Mesendoderm (in vitro differentiated cells): Measurements from ENCODE around the gene IGFBP2.

ENCODE experiments used
- DNase-seq: peaks from one replicate; pipeline ENCODE4 v3.0.0; 2013
- H2AK5ac ChIP-seq: 2 replicates; pipeline ENCODE4 v1.6.1; 2013; ENCODE audit warnings: low read length, inconsistent platforms
- H2BK120ac ChIP-seq: 2 replicates; pipeline ENCODE4 v1.6.1; 2013; ENCODE audit warnings: low read depth, mild to moderate bottlenecking, low read length, moderate library complexity, mixed read lengths
- H2BK15ac ChIP-seq: replicated peaks from 2 replicates; pipeline ENCODE4 v1.6.1; 2013; ENCODE audit warnings: low read depth, mild to moderate bottlenecking, moderate library complexity
- H2BK5ac ChIP-seq: 2 replicates; pipeline ENCODE4 v1.6.1; 2013; ENCODE audit warnings: low read length, inconsistent platforms
- H3K18ac ChIP-seq: 2 replicates; pipeline ENCODE4 v1.6.1; 2013; ENCODE audit warnings: mild to moderate bottlenecking, low read length, mixed read lengths
- H3K23ac ChIP-seq: one replicate; pipeline ENCODE4 v1.6.1; 2013; ENCODE audit warnings: low read length
- H3K27ac ChIP-seq: 2 replicates; pipeline ENCODE4 v1.5.1; 2013; ENCODE audit warnings: low read depth, mild to moderate bottlenecking, inconsistent platforms, low read length, moderate library complexity
- H3K27me3 ChIP-seq: 2 replicates; pipeline ENCODE4 v1.6.1; 2013; ENCODE audit warnings: low read length, control low read depth, mild to moderate bottlenecking, inconsistent platforms; ENCODE audit not compliant: insufficient read depth, poor library complexity
- H3K36me3 ChIP-seq: 2 replicates; pipeline ENCODE4 v1.6.1; 2013; ENCODE audit warnings: low read length, inconsistent platforms; ENCODE audit not compliant: control insufficient read depth, insufficient read depth
- H3K4ac ChIP-seq: one replicate; pipeline ENCODE4 v1.6.1; 2013; ENCODE audit warnings: low read depth, mild to moderate bottlenecking, low read length, moderate library complexity
- H3K4me1 ChIP-seq: 2 replicates; pipeline ENCODE4 v1.6.1; 2013; ENCODE audit warnings: low read depth, low read length, inconsistent platforms; ENCODE audit not compliant: control insufficient read depth
- H3K4me2 ChIP-seq: 2 replicates; pipeline ENCODE4 v1.6.1; 2013; ENCODE audit warnings: low read length
- H3K4me3 ChIP-seq: 2 replicates; pipeline ENCODE4 v1.5.1; 2013; ENCODE audit warnings: mild to moderate bottlenecking, low read length
- H3K56ac ChIP-seq: one replicate; pipeline ENCODE4 v1.6.1; 2013; ENCODE audit warnings: low read length
- H3K79me1 ChIP-seq: 2 replicates; pipeline ENCODE4 v1.6.1; 2013; ENCODE audit warnings: low read length, inconsistent platforms
- H3K79me2 ChIP-seq: 2 replicates; pipeline ENCODE4 v1.6.1; 2013; ENCODE audit warnings: mild to moderate bottlenecking, low read length; ENCODE audit not compliant: control insufficient read depth, insufficient read depth
- H3K9ac ChIP-seq: 2 replicates; pipeline ENCODE4 v1.6.1; 2013; ENCODE audit warnings: low read length, inconsistent platforms
- H4K5ac ChIP-seq: one replicate; pipeline ENCODE4 v1.6.1; 2013; ENCODE audit warnings: low read length
- H4K8ac ChIP-seq: one replicate; pipeline ENCODE4 v1.6.1; 2013; ENCODE audit warnings: low read depth, mild to moderate bottlenecking, control low read depth, low read length, moderate library complexity
- WGBS: extraction: QIAGEN DNeasy Blood & Tissue Kit; methylation state at CpG from one replicate; pipeline ENCODE4 v1.1.7; 2013; ENCODE audit warnings: low lambda C conversion rate, missing lambda C conversion rate; ENCODE audit not compliant: insufficient coverage; ENCODE audit errors: extremely low coverage; 5-methylcytosine and 5-hydroxymethylcytosine counted together

The IGFBP2 gene

DNA sequence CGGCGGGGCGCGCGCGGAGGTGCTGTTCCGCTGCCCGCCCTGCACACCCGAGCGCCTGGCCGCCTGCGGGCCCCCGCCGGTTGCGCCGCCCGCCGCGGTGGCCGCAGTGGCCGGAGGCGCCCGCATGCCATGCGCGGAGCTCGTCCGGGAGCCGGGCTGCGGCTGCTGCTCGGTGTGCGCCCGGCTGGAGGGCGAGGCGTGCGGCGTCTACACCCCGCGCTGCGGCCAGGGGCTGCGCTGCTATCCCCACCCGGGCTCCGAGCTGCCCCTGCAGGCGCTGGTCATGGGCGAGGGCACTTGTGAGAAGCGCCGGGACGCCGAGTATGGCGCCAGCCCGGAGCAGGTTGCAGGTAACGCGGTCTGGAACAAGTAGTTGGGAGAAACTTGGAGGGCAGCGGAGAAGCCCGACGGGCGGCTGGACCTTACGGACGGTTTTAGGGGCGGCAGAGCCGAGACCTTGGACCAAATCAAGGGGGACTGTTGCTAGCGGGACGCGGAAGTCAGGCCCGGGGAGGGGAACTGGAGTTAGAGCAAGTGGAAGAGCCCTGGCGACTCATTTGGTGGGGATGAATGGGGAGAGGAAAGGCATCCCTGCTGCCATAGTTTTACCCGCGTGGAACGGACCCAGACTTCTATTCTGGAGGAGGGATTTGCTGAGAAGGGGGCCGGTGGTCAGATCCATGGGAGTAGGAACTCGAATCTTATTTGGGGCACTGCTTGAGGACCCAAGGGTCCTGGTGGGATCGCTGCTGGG is 573 bp downstream of the IGFBP2 start:
- H4K5ac ChIP-seq = no peak overlapping the region
- no peak overlapping the region for H2AK5ac ChIP-seq
- H4K8ac ChIP-seq = no peak overlapping the region
- H3K56ac ChIP-seq = peak overlapping the region; percentile 81
- peak overlapping the region; percentile 6 for H3K18ac ChIP-seq
- peak overlapping the region; percentile 80 for H3K9ac ChIP-seq
- H3K4me3 ChIP-seq = peak overlapping the region; percentile 68
- peaks cover 11% of the 10 kb centered on the region for H3K79me2 ChIP-seq
- no peak overlapping the region for H2BK15ac ChIP-seq
- H3K27me3 ChIP-seq = no peaks in the 10 kb centered on the region
- H2BK5ac ChIP-seq = no peak overlapping the region
- no CpG with 5 or more reads among the region's 71 CpGs for WGBS
- peak overlapping the region; percentile 29 for H2BK120ac ChIP-seq
- H3K36me3 ChIP-seq = no peaks in the 10 kb centered on the region
- no peak overlapping the region for H3K27ac ChIP-seq
- H3K79me1 ChIP-seq = peaks cover 4% of the 10 kb centered on the region
- peak; percentile 61 for DNase-seq
- peak overlapping the region; percentile 85 for H3K4me2 ChIP-seq
- H3K4me1 ChIP-seq = peaks cover 12% of the 10 kb centered on the region
- peak overlapping the region; percentile 5 for H3K4ac ChIP-seq
- no peak overlapping the region for H3K23ac ChIP-seq

DNA sequence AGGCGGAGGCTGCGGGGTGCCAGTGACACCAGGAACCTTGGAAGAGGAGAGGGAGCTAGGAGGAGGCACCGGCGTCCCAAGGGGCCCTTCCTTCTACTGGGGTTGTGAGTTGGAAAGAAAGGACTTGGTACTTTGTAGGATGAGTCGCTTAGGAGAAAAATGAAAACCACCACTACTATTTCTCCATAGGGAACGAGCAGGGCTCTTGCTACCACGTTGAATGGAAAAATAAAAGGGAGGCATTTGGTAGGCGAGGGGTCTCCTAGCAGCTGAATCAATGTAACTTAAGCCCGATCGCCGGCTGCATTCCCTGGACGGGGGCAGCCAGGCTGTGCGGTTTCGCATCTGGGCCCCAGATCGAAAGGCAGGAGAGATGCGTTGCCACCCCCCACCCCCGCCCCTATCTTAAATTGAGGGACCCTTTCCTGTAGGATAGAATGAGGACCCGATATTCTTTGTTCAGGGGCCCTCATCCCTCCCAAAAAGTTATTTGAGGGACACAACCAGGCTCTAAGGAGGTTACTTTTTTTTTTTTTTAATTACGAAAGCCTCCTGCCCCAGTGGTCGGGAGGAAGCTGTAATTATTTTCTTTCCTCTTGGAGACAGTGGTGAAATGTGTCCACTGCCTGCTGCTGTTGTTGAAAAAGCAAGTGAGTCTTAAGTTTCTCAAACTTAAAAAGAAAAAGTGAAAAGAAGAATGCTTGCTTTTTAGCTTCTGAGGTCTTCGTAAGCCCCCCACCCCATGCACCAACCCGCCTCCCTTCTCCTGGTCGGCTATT is 1.3 kb downstream of the IGFBP2 start:
- peak overlapping the region; percentile 84 for H3K4ac ChIP-seq
- H3K4me1 ChIP-seq = peaks cover 12% of the 10 kb centered on the region
- no peak overlapping the region for H2BK5ac ChIP-seq
- no peak overlapping the region for H4K5ac ChIP-seq
- peak overlapping the region; percentile 38 for H3K27ac ChIP-seq
- H3K27me3 ChIP-seq = no peaks in the 10 kb centered on the region
- peak overlapping the region; percentile 85 for H3K4me2 ChIP-seq
- H2BK120ac ChIP-seq = no peak overlapping the region
- no CpG with 5 or more reads among the region's 23 CpGs for WGBS
- peak overlapping the region; percentile 91 for H3K18ac ChIP-seq
- H3K23ac ChIP-seq = peak overlapping the region; percentile 51
- H3K9ac ChIP-seq = peak overlapping the region; percentile 80
- peaks cover 11% of the 10 kb centered on the region for H3K79me2 ChIP-seq
- H3K4me3 ChIP-seq = peak overlapping the region; percentile 68
- H3K36me3 ChIP-seq = no peaks in the 10 kb centered on the region
- H2AK5ac ChIP-seq = no peak overlapping the region
- H3K56ac ChIP-seq = peak overlapping the region; percentile 81
- peak overlapping the region; percentile 82 for H4K8ac ChIP-seq
- H2BK15ac ChIP-seq = no peak overlapping the region
- peak; percentile 42 for DNase-seq
- peaks cover 4% of the 10 kb centered on the region for H3K79me1 ChIP-seq

DNA sequence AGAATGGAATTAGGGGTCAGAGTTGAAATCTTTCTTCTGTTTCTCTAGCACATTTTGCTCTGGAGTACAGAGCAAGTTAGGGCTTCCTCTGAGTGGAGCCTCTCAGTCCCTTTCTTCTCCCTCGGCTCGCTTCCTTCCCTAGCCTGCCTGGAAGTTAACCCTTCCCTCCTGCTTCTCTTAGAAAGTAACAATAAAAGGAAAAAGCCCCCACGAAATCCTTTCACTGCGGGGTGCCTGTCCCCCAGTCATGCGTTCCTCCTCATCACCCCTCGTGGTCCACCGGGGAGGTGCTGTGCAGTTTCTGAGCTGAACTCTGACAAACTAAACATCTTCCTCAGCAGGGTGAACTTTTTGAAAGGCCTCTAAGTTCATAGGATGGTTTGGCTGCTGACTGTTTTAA is 2.0 kb downstream of the IGFBP2 start:
- H3K9ac ChIP-seq = peak overlapping the region; percentile 80

DNA sequence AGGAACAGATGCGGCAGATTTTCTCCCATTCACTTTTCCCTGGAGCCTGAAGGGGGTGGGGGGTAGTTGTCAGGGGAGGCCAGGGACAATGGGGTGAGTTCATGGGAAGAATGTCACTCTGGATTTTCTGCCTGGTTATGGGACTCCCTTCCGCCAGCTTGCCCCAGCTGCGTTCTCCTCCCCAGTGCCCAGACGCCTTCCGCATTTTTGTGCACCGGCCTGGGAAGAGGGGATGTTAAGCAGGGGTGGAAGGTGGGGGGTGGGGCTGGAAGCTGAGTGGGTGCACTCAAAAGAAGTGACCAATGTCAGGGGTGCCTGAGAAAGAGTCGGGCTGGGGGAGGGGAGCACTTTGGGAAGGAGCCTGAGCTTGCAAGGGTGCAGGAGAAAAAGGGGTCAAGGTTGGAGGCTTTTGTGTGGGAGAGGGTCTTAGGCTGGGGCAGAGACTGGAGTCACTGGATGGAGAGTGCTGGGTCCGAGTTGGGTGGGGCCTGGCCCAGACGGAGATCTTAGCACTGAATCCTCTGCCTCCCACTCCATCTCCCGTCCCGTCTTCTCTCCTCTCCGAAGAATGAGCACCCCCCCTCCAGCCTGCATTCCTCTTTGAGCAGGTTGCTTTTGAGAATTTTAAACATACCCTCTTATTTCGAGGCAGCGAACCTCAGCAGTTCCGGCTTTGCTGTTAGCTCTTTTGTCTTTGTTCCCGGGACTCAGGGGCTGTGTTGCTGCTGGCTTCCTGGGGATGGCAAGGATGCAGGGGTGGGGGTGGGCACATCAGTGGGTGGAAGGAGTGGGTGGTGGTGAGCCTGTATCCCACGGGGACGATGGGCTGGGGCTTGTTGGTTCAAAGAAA is 2.7 kb downstream of the IGFBP2 start:
- DNase-seq = peak; percentile 75
- H2BK120ac ChIP-seq = no peak overlapping the region
- H3K79me1 ChIP-seq = peaks cover 8% of the 10 kb centered on the region
- peaks cover 13% of the 10 kb centered on the region for H3K79me2 ChIP-seq
- no peak overlapping the region for H2AK5ac ChIP-seq
- H2BK15ac ChIP-seq = peak overlapping the region; percentile 37
- H3K4ac ChIP-seq = peak overlapping the region; percentile 63
- no peak overlapping the region for H4K8ac ChIP-seq
- no peak overlapping the region for H2BK5ac ChIP-seq
- WGBS = no CpG with 5 or more reads among the region's 18 CpGs
- no peak overlapping the region for H4K5ac ChIP-seq
- H3K27me3 ChIP-seq = no peaks in the 10 kb centered on the region
- H3K27ac ChIP-seq = peak overlapping the region; percentile 55
- H3K56ac ChIP-seq = peak overlapping the region; percentile 81
- peaks cover 12% of the 10 kb centered on the region for H3K4me1 ChIP-seq
- peak overlapping the region; percentile 80 for H3K9ac ChIP-seq
- peak overlapping the region; percentile 37 for H3K4me2 ChIP-seq
- H3K4me3 ChIP-seq = no peak overlapping the region
- H3K36me3 ChIP-seq = no peaks in the 10 kb centered on the region
- no peak overlapping the region for H3K23ac ChIP-seq
- peak overlapping the region; percentile 8 for H3K18ac ChIP-seq

More for the DNA sequence above, 2.0 kb downstream of the IGFBP2 start:
- peak; percentile 37 for DNase-seq
- Histone ChIP-seq H3K27ac (peak overlapping the region; percentile 38), H3K23ac (no peak overlapping the region), H4K5ac (no peak overlapping the region), H2AK5ac (no peak overlapping the region), H3K4ac (peak overlapping the region; percentile 84), H3K4me3 (peak overlapping the region; percentile 21), H2BK15ac (no peak overlapping the region), H3K79me1 (peaks cover 4% of the 10 kb centered on the region), H3K79me2 (peaks cover 11% of the 10 kb centered on the region), H2BK120ac (no peak overlapping the region), H3K56ac (peak overlapping the region; percentile 81), H3K4me1 (peaks cover 12% of the 10 kb centered on the region), H3K36me3 (no peaks in the 10 kb centered on the region), H2BK5ac (no peak overlapping the region), H4K8ac (peak overlapping the region; percentile 82), H3K18ac (peak overlapping the region; percentile 91), H3K4me2 (peak overlapping the region; percentile 85), H3K27me3 (no peaks in the 10 kb centered on the region)
- WGBS = no CpG with 5 or more reads among the region's 7 CpGs

DNA sequence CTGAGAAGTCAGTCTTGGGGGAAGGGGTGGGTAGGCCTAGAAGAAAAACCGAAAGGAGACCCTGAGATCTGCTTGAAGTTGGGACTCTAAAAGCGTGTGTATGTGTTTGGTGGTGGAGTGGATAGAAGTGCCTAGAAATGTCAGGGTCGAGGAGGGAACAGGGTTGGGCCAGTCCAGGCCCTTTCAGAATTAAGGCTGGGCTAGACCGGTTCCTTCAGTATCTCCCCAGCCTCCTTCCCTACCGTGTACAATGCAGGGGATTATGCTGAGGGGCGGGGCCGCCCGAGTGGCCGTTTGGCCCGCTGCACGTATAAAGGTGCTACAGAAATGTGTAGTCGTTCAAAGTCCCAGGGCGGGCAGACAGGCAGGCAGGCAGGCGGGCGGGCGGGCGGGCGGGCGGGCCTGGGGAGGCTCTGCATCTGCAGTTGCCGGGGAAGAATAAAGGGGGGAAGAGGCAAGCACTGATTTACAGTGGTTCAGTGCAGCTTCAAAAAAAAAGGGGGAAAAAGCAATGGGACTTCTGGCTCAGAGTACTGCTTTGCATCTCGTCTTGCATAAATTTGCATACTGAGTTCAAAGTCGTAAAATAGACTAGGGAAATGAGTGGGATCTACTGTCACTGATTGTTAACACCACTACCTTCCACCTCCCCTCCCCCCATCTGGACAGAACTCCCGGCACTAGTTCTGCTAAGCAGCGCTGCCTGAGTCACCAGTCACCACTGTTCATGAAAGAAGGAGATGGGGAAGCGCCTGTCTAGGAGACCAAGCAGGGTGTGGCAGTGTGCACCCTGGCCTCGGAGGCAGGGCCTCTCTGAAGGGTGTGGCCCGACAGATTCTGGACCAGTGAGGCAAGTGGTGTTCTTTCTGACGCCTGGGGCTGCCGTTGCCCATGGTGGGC is 3.6 kb downstream of the IGFBP2 start:
- Histone ChIP-seq H3K27me3 (no peaks in the 10 kb centered on the region), H2BK120ac (no peak overlapping the region), H3K4me1 (peaks cover 12% of the 10 kb centered on the region), H3K79me2 (peaks cover 13% of the 10 kb centered on the region), H3K4me3 (no peak overlapping the region), H3K18ac (peak overlapping the region; percentile 8), H3K36me3 (no peaks in the 10 kb centered on the region), H3K4ac (peak overlapping the region; percentile 63), H3K4me2 (peak overlapping the region; percentile 37), H3K9ac (peak overlapping the region; percentile 80), H2BK5ac (no peak overlapping the region), H3K27ac (peak overlapping the region; percentile 55), H3K56ac (peak overlapping the region; percentile 81), H2AK5ac (no peak overlapping the region), H3K79me1 (peaks cover 8% of the 10 kb centered on the region), H4K5ac (no peak overlapping the region), H4K8ac (no peak overlapping the region), H3K23ac (no peak overlapping the region), H2BK15ac (no peak overlapping the region)
- WGBS = no CpG with 5 or more reads among the region's 29 CpGs
- peak; percentile 68 for DNase-seq
